CD4-positive, alpha-beta T cell treated with Interleukin-15 for 4 hours (primary cell): Measurements from ENCODE around the gene HMGN1.

Source experiments
- DNase-seq: peaks from one replicate; pipeline ENCODE4 v3.0.0-alpha.2; 2020; ENCODE audit warnings: low spot score

Gene HMGN1

GRCh38 chr21:39330001-39330400 lies 18.9 kb downstream of the HMGN1 start:
- DNase-seq, result no peak

- DNase-seq, result no peak
Measured at GRCh38 chr21:39327727-39328126, 21.2 kb downstream of the HMGN1 start.

- no peak for DNase-seq
Measured at GRCh38 chr21:39326607-39327307, 22.1 kb downstream of the HMGN1 start.

DNA sequence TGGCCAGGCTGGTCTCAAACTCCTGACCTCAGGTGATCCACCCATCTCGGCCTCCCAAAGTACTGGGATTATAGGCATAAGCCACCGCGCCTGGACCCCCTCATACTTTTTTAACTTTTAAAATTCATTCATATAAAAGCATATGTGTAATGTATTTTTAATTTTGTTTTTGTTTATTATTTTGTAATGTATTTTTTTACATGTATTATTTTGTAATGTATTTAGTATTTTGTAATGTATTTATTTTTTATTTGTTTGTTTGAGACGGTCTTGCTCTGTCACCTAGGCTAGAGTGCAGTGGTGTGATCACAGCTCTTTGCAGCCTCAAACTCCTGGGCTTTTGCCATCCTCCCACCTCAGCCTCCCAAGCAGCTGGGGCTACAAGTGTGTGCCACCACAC lies 23.4 kb downstream of the HMGN1 start:
- no peak for DNase-seq

DNA sequence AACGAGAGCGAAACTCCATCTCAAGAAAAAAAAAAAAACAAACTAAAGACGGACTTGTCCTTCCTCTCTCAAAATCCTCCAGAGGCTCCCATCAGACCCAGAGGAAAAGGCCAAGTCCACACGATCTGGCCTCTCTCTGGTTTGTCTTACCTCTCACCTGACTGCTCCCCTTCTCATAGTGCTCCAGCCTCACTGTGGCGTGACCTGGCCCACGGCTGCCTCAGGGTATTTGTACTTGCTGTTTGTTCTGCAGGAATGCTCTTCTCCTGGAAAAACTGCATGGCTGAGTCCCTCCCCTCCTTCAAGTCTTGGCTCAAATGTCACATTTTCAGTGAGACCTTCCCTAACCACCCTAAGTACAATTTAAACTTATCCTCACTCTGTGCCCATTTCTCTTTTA lies 27.5 kb downstream of the HMGN1 start:
- no peak for DNase-seq

GRCh38 chr21:39319814-39320332 lies 29.0 kb downstream of the HMGN1 start:
- no peak for DNase-seq

DNA sequence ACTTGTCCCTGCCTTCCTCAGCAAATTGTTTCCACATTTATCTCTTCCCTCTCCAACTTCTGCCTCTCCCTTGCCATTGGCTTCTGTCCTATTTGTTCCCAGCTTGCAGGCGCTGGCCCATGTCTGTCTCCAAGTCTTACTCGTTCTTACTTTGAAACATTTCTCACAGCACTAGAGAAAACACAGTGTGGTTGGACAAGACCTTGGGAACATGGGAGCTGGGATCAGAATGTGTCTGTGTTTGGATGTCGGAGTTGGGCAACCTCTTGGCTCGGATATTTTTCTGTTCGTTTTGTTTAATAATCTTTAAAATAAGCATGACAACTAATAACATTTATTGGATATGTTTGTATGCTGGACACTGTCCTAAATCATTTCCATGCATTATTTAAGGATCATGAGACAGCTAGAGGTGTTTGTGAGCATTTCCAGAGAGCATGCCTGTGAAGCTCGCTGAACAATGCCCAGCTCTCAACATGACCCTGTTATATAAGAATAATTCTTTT lies 29.6 kb downstream of the HMGN1 start:
- DNase-seq, result no peak

- DNase-seq, result no peak
Measured at GRCh38 chr21:39318091-39318959, 30.6 kb downstream of the HMGN1 start.

DNA sequence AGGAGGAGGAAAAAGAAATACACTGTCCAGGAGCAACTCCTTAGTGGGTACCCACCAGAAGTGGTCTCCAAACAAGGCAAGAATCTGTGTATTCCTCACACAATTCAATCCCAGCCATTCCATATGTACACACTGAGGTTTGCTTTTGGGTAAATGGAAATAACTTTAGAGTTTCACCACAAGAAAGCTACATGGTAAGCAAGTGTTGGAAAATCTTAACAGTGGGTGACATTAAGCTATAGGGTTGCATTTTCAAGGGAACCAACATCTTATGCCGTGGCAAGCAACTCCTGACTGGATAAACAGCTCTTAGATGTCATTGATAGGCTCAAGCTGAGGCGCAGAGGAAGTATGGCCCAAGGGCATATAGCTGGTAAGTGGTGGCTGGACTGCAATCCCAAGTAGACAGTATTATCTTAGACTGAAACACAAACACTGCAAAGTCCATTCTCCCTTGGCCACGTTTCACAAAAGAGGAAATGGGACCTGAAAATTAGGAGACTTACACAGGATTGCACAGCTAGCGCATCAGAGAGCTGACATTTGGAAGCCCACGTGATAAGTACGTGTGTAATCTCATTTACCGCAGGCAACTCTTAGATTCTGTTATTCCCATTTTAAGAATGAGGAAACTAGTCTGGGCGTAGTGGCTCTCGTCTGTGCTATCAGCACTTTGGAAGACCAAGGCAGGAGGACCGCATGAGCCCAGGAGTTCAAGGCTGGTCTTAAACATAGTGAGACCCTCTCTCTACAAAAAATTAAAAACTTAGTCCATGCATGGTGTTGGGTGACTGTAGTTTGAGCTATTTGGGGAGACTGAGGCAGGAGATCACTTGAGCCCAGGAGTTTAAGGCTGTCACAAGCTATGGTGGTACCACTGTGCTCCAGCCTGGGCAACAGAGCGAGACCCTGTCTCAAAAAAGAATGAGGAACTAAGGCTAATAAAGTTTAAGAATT lies 31.5 kb downstream of the HMGN1 start:
- DNase-seq, result no peak

DNA sequence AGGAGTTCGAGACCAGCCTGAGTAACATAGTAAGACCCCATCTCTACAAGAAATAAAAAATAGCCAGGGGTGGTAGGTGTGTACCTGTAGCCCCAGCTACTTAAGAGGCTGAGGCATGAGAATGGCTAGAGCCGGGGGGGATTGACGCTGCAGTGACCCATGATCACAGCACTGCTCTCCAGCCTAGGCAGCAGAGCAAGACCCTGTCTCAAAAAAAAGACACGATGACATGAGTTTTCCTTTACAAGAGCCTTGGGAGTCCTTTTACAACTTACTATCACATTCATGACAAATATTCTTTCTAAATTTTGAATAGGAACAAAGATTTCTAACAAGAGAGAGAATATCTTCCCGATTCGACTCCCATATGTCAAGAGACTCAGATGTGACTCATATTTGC lies 32.2 kb downstream of the HMGN1 start:
- no peak for DNase-seq

- peak; percentile 57 for DNase-seq
Measured at GRCh38 chr21:39315603-39316445, 33.1 kb downstream of the HMGN1 start.

DNA sequence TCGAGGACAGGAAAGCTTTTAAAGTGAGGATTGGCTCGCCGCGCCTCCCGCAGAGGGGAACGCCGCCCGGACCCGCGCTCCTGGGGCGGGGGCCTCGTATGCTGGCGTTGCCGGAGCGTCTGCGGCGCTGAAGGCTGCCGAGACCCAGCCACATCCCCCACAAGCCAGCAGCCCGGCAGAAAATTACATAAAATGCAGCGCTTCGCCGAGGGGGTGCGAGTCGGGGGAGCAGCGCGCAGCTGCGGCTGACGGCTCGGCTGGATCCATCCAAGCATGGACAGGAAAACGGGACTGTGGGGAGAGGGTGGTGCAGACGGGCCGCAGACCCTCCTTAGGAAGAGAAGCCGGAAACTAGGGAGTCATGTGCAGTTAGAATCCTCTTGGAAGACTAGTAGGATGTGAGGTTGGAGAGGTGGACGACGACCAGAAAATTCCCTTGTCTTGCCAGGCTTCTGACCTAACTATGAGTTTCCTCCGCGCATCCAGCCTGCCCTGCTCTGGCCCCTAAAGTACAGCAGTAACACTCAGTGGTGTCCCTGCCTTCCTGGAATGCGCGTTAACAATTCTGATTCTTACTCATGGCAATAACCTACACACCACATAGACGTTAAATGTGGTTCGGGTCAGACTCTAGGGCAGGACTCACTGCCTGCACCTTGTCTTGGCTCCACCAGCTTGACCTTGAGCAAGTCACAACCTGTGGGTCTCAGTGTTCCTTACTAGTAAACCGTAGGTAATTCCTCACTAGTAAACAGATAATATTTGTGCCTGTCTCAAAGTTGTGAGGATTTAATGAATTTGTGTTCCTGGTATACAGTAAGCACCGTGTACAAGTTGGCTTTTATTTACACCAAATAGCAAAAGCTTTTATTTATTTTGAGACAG lies 34.5 kb downstream of the HMGN1 start:
- DNase-seq, result peak; percentile 34

GRCh38 chr21:39313571-39314142 lies 35.2 kb downstream of the HMGN1 start, which contains the start of gene BRWD1:
Gene BRWD1 (minus strand): TSS chr21:39313632. CDS start chr21:39313491, 141 bp downstream.
- peak; percentile 78 for DNase-seq

- no peak for DNase-seq
Measured at GRCh38 chr21:39313042-39313570, 35.8 kb downstream of the HMGN1 start.

- DNase-seq, result peak; percentile 93
Measured at GRCh38 chr21:39312112-39313041, 36.5 kb downstream of the HMGN1 start.

DNA sequence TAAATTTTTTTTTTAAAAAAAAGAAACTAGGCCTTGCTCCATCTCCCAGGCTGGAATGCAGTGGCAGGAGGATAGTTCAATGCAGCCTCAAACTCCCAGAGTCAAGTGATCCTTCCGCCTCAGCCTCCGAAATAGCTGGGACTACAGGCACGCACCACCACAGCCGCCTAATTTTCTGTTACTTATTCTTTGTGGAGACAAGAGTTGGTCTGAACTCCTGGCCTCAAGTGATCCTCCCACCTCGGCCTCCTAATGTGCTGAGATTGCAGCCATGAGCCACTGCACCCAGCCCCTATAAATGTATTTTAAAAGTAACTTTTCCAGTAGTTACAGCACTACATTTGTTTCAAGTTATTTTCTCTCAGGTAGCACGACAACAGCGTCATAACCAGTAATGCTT lies 37.7 kb downstream of the HMGN1 start:
- no peak for DNase-seq

DNA sequence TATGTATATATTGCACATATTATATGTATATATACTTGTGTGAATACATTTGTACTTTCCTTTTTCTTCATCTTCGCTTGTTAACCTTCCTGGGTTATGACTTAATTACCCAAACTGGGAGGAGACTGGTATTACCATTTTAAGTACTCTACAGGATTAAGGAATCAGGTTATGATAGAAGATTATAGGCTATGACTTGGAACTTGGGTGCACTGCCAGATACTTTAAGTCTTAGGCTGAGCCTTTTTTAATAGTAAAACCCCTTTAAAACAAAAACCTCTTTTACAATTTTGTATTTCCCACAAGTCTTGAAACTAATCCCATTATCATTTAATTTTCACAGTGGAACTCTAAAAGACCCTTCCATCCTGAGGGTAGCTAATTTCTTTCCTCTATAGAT lies 41.4 kb downstream of the HMGN1 start:
- DNase-seq, result no peak

DNA sequence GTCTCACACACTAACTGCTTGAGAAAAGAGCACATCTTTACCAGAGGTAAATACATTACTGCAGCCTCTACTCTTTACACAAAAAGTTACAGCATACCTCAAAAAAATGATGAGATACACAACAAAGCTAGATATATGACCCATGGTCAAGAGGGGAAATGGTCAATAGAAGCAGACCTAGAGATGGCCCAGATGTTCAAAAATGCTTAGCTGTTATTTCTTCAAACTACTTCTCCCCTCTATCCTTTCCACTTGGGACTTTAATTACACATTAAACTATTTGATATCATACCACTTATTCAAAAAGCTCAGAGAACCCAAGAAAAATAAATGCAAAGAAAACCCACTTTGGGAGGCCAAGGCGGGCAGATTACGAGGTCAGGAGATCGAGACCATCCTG lies 48.3 kb downstream of the HMGN1 start:
- no peak for DNase-seq
